Ascending aorta (tissue), 2 donors: ENCODE measurements around the gene ZSCAN30. TPM values are rescaled to one million over a fixed set of nuclear protein-coding genes. Genes with fewer than 3 reads are reported as not detected.
"Not testable (repeated sequence)": the region's sequence is repeated elsewhere in the genome, so short reads cannot be mapped to it uniquely, and the experiment has no call there.

Experiments
- DNase-seq, 2 donors: peaks; one replicate each; pipeline ENCODE4 v3.0.0-alpha.2; 2019; ENCODE audit warnings: low spot score in 2 of 2
- H3K27ac ChIP-seq, 2 donors: fragments of 200-600 bp; sonication (generic); one replicate each; pipeline ENCODE4 v1.5.1; 2016 to 2017; ENCODE audit warnings: mild to moderate bottlenecking in 1 of 2
- H3K27me3 ChIP-seq: fragments of 200-600 bp; sonication (generic); one replicate; pipeline ENCODE4 v1.5.1; 2017
- H3K36me3 ChIP-seq, 2 donors: fragments of 200-600 bp; sonication (generic); one replicate each; pipeline ENCODE4 v1.5.1; 2016
- H3K4me1 ChIP-seq, 2 donors: fragments of 200-600 bp; sonication (generic); one replicate each; pipeline ENCODE4 v1.5.1; 2016 to 2017; ENCODE audit warnings: mild to moderate bottlenecking in 1 of 2
- H3K4me3 ChIP-seq, 2 donors: fragments of 200-600 bp; sonication (generic); one replicate each; pipeline ENCODE4 v1.5.1; 2016 to 2017; ENCODE audit warnings: mild to moderate bottlenecking in 1 of 2
- H3K9me3 ChIP-seq, 2 donors: fragments of 200-600 bp; sonication (generic); one replicate each; pipeline ENCODE4 v1.5.1; 2016
- CTCF ChIP-seq, 3 experiments: fragments of 200-600 bp in 2 of 3; fragments of 450-650 bp in 1 of 3; sonication (generic) in 2 of 3; IDR thresholded peaks; one replicate each; pipeline ENCODE4 v1.5.1; 2016 to 2019; ENCODE audit warnings: antibody characterized with exemption in 3 of 3, mild to moderate bottlenecking in 1 of 3, moderate library complexity in 1 of 3
- intact Hi-C: fragments of 100-400 bp; cut with DNase I; formaldehyde crosslinking; loops from one replicate; pipeline ENCODE4 v1.15.1; 2023
- total RNA-seq: library from RNA; depleted of rRNA; stranded (reverse); fragments of >200 nt; gene quantifications from one replicate; pipeline ENCODE4 v1.1.0, GENCODE V29; 2016

Gene ZSCAN30
- total RNA-seq, 1 donor from 2014 or later: 7.5 TPM

GRCh38 chr18:35236571-35237363, 53.3 kb downstream of the ZSCAN30 start:
- Histone ChIP-seq H3K27me3 (no peaks in the 10 kb centered on the region), H3K4me3 (no peak overlapping the region), H3K4me1 (no peaks in the 10 kb centered on the region), H3K9me3 (no peaks in the 10 kb centered on the region), H3K27ac (no peak overlapping the region), H3K36me3 (no peaks in the 10 kb centered on the region)
- no peak for DNase-seq
- intact Hi-C loops: no loop called here
- no peak for TF ChIP-seq CTCF (IDR thresholded peaks at IDR 0.05)

GRCh38 chr18:35231052-35231451, 59.0 kb downstream of the ZSCAN30 start:
- intact Hi-C loops: loop anchor here (1.0 kb wide), 1 partner anchor 124 kb away; no protein-coding TSS in a partner anchor
- H3K9me3 ChIP-seq: no peaks in the 10 kb centered on the region
- DNase-seq: peak in 1 of 2 donors; percentile 90
- no peak overlapping the region for H3K4me3 ChIP-seq
- H3K27ac ChIP-seq: no peak overlapping the region
- H3K4me1 ChIP-seq: no peaks in the 10 kb centered on the region
- peak; percentile 75 to 92 (median 89) for TF ChIP-seq CTCF (IDR thresholded peaks at IDR 0.05)
- H3K36me3 ChIP-seq: no peaks in the 10 kb centered on the region
- no peaks in the 10 kb centered on the region for H3K27me3 ChIP-seq

GRCh38 chr18:35227254-35227653, 62.8 kb downstream of the ZSCAN30 start:
- H3K27ac ChIP-seq: no peak overlapping the region
- no peaks in the 10 kb centered on the region for H3K36me3 ChIP-seq
- no peaks in the 10 kb centered on the region for H3K9me3 ChIP-seq
- no peak overlapping the region for H3K4me3 ChIP-seq
- no peak for DNase-seq
- no peaks in the 10 kb centered on the region for H3K27me3 ChIP-seq
- TF ChIP-seq CTCF (IDR thresholded peaks at IDR 0.05): no peak
- intact Hi-C loops: no loop called here
- no peaks in the 10 kb centered on the region for H3K4me1 ChIP-seq

- H3K4me3 ChIP-seq: no peak overlapping the region
- no peaks in the 10 kb centered on the region for H3K36me3 ChIP-seq
- H3K4me1 ChIP-seq: no peaks in the 10 kb centered on the region
- TF ChIP-seq CTCF (IDR thresholded peaks at IDR 0.05): no peak
- H3K27me3 ChIP-seq: no peaks in the 10 kb centered on the region
- no peak for DNase-seq
- H3K9me3 ChIP-seq: no peaks in the 10 kb centered on the region
- H3K27ac ChIP-seq: no peak overlapping the region
- intact Hi-C loops: no loop called here
Observed at GRCh38 chr18:35223797-35224196, 66.2 kb downstream of the ZSCAN30 start.

- no peaks in the 10 kb centered on the region for H3K27me3 ChIP-seq
- DNase-seq: no peak
- no peak overlapping the region for H3K27ac ChIP-seq
- H3K4me1 ChIP-seq: no peaks in the 10 kb centered on the region
- H3K36me3 ChIP-seq: no peaks in the 10 kb centered on the region
- intact Hi-C loops: no loop called here
- TF ChIP-seq CTCF (IDR thresholded peaks at IDR 0.05): no peak
- H3K4me3 ChIP-seq: no peak overlapping the region
- no peaks in the 10 kb centered on the region for H3K9me3 ChIP-seq
Observed at GRCh38 chr18:35220424-35220823, 69.6 kb downstream of the ZSCAN30 start.

GRCh38 chr18:35219331-35219730, 70.7 kb downstream of the ZSCAN30 start:
- H3K9me3 ChIP-seq, H3K36me3 ChIP-seq, intact Hi-C loops, H3K27me3 ChIP-seq, H3K4me3 ChIP-seq, H3K4me1 ChIP-seq, H3K27ac ChIP-seq, DNase-seq: not testable (repeated sequence)

GRCh38 chr18:35216611-35217010, 73.4 kb downstream of the ZSCAN30 start:
- not testable (repeated sequence) for H3K27ac ChIP-seq

More at GRCh38 chr18:35216611-35217010, 73.4 kb downstream of the ZSCAN30 start:
- DNase-seq, H3K36me3 ChIP-seq, H3K4me1 ChIP-seq, H3K9me3 ChIP-seq, H3K27me3 ChIP-seq, H3K4me3 ChIP-seq, intact Hi-C loops: not testable (repeated sequence)
